IMR-90 (cell line): Measurements from ENCODE around the gene IKBIP.

ENCODE experiments used
- BHLHE40 ChIP-seq: fragments of 150-350 bp; IDR thresholded peaks from 2 replicates; pipeline ENCODE4 v1.6.1; 2016; ENCODE audit warnings: mild to moderate bottlenecking, low read depth, low read length
- CEBPB ChIP-seq: IDR thresholded peaks from 2 replicates; pipeline ENCODE4 v1.6.1; 2012; ENCODE audit warnings: low read depth, low read length, improper control_type of control experiment
- NFE2L2 ChIP-seq: fragments of 150-350 bp; IDR thresholded peaks from 2 replicates; pipeline ENCODE4 v1.6.1; 2016; ENCODE audit warnings: low read depth, mild to moderate bottlenecking, low read length
- POLR2A ChIP-seq: IDR thresholded peaks from 2 replicates; pipeline ENCODE4 v1.6.1; 2012; ENCODE audit warnings: mild to moderate bottlenecking, low read depth, low read length
- RAD21 ChIP-seq: IDR thresholded peaks from 2 replicates; pipeline ENCODE4 v1.6.1; 2012; ENCODE audit warnings: low read length, improper control_type of control experiment
- SMC3 ChIP-seq: fragments of 150-350 bp; IDR thresholded peaks from 2 replicates; pipeline ENCODE4 v1.6.1; 2016; ENCODE audit warnings: low read depth, mild to moderate bottlenecking, antibody characterized with exemption, low read length, moderate library complexity
- TF ChIP-seq, protein P1 (sequence below): conservative IDR thresholded peaks from 2 replicates; pipeline ENCODE4 v1.5.1; 2012; ENCODE audit warnings: mild to moderate bottlenecking, low read depth, low read length, improper control_type of control experiment
- TF ChIP-seq, protein P2 (sequence below): fragments of 150-350 bp; IDR thresholded peaks from 2 replicates; pipeline ENCODE4 v1.6.1; 2016; ENCODE audit warnings: low read depth, mild to moderate bottlenecking, low read length, moderate library complexity, borderline replicate concordance

DNA sequence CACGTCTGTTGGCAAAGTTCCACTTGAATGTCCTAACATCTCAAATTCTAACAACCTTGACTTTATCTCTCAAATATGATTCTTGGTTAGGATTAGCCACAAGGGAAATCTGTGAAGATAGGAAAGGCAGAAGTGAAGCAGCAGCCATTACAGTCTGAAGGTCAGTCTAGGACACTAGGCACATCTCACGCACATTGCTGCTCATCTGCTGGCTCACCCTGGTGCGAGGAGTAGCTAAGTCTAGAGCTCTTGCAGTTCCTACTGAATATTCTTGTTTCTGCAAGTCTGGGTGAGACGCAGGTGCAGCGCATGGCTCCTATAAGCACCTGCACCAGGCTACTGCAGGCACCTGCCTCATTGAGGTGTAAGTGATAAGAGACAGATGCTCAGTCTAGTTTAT lies 57.5 kb downstream of the IKBIP start:
- TF ChIP-seq, protein P1, sequence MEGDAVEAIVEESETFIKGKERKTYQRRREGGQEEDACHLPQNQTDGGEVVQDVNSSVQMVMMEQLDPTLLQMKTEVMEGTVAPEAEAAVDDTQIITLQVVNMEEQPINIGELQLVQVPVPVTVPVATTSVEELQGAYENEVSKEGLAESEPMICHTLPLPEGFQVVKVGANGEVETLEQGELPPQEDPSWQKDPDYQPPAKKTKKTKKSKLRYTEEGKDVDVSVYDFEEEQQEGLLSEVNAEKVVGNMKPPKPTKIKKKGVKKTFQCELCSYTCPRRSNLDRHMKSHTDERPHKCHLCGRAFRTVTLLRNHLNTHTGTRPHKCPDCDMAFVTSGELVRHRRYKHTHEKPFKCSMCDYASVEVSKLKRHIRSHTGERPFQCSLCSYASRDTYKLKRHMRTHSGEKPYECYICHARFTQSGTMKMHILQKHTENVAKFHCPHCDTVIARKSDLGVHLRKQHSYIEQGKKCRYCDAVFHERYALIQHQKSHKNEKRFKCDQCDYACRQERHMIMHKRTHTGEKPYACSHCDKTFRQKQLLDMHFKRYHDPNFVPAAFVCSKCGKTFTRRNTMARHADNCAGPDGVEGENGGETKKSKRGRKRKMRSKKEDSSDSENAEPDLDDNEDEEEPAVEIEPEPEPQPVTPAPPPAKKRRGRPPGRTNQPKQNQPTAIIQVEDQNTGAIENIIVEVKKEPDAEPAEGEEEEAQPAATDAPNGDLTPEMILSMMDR: no peak
- no peak for TF ChIP-seq CEBPB
- TF ChIP-seq POLR2A: no peak
- no peak for TF ChIP-seq BHLHE40
- no peak for TF ChIP-seq SMC3
- no peak for TF ChIP-seq RAD21
- TF ChIP-seq NFE2L2: no peak
- TF ChIP-seq, protein P2, sequence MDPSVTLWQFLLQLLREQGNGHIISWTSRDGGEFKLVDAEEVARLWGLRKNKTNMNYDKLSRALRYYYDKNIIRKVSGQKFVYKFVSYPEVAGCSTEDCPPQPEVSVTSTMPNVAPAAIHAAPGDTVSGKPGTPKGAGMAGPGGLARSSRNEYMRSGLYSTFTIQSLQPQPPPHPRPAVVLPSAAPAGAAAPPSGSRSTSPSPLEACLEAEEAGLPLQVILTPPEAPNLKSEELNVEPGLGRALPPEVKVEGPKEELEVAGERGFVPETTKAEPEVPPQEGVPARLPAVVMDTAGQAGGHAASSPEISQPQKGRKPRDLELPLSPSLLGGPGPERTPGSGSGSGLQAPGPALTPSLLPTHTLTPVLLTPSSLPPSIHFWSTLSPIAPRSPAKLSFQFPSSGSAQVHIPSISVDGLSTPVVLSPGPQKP: no peak
